Measurements from ENCODE around the gene CDH13.

The CDH13 gene

DNA sequence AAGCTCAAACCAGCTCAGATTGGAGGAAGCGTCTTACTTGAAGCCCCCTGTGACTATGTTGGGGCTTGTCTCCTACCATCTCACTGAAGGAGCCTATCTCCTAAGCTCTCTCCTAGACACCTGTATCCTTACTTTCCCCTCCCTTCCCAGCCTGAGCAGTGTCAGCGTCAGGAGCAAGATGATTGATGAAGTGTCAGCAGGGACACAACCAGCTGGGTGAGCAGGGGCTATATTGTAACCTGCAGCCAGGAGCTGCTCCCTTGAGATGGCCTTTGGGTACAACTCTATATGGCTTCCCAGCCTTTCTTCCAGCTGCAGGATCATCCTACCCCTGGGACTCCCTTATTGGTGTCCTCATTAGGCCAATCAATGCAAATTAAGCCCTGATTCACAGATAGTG, 1097.8 kb downstream of the CDH13 start:
- no peaks in the 10 kb centered on the region for H3K36me3 ChIP-seq (ENCODE audit: low read depth)
- no peak overlapping the region for H3K4me3 ChIP-seq (ENCODE audit: severe bottlenecking)
- H3K4me1 ChIP-seq (ENCODE audit: insufficient read depth, poor library complexity, severe bottlenecking) = no peaks in the 10 kb centered on the region
- no peaks in the 10 kb centered on the region for H3K27me3 ChIP-seq (ENCODE audit: insufficient read depth, poor library complexity, severe bottlenecking)
- TF ChIP-seq CTCF (IDR thresholded peaks at IDR 0.05; ENCODE audit: poor library complexity, severe bottlenecking) = no peak
- DNase-seq (ENCODE audit: low spot score) = no peak
- ATAC-seq (ENCODE audit: low read depth) = no peak
- H3K27ac ChIP-seq (ENCODE audit: poor library complexity, severe bottlenecking) = no peak overlapping the region
- H3K9me3 ChIP-seq (ENCODE audit: severe bottlenecking) = no peaks in the 10 kb centered on the region

GRCh38 chr16:83725313-83725712, 1098.5 kb downstream of the CDH13 start:
- H3K27ac ChIP-seq (ENCODE audit: poor library complexity, severe bottlenecking) = no peak overlapping the region
- no peak overlapping the region for H3K4me3 ChIP-seq (ENCODE audit: severe bottlenecking)
- ATAC-seq (ENCODE audit: low read depth) = no peak
- no peak for DNase-seq (ENCODE audit: low spot score)
- H3K27me3 ChIP-seq (ENCODE audit: insufficient read depth, poor library complexity, severe bottlenecking) = no peaks in the 10 kb centered on the region
- no peaks in the 10 kb centered on the region for H3K36me3 ChIP-seq (ENCODE audit: low read depth)
- no peak for TF ChIP-seq CTCF (IDR thresholded peaks at IDR 0.05; ENCODE audit: poor library complexity, severe bottlenecking)
- H3K4me1 ChIP-seq (ENCODE audit: insufficient read depth, poor library complexity, severe bottlenecking) = no peaks in the 10 kb centered on the region
- no peaks in the 10 kb centered on the region for H3K9me3 ChIP-seq (ENCODE audit: severe bottlenecking)

DNA sequence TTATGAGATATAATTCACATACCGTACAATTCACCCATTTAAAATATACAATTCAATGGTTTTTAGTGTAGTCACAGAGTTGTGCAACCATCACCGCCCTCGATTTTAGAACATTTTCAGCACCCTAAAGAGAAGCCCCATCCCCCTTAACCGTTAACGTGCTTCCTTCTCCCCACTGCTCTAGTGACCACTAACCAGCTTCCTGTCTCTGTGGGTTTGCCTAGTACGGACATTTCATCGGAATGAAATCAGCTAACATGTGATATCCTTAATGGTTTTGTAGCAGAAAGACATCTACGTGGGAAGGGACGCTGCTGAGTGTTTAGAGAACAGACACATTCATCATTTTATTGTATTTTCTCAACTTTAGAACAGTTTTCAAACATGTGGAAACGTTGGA, 1100.2 kb downstream of the CDH13 start:
- no peak for DNase-seq (ENCODE audit: low spot score)
- no peak overlapping the region for H3K27ac ChIP-seq (ENCODE audit: poor library complexity, severe bottlenecking)
- H3K4me1 ChIP-seq (ENCODE audit: insufficient read depth, poor library complexity, severe bottlenecking) = no peaks in the 10 kb centered on the region
- no peak for TF ChIP-seq CTCF (IDR thresholded peaks at IDR 0.05; ENCODE audit: poor library complexity, severe bottlenecking)
- H3K27me3 ChIP-seq (ENCODE audit: insufficient read depth, poor library complexity, severe bottlenecking) = no peaks in the 10 kb centered on the region
- H3K36me3 ChIP-seq (ENCODE audit: low read depth) = no peaks in the 10 kb centered on the region
- H3K9me3 ChIP-seq (ENCODE audit: severe bottlenecking) = no peaks in the 10 kb centered on the region
- no peak for ATAC-seq (ENCODE audit: low read depth)
- H3K4me3 ChIP-seq (ENCODE audit: severe bottlenecking) = no peak overlapping the region

GRCh38 chr16:83727751-83728352, 1101.1 kb downstream of the CDH13 start:
- ATAC-seq (ENCODE audit: low read depth) (no peak), DNase-seq (ENCODE audit: low spot score) (no peak)
- Histone ChIP-seq H3K9me3 (ENCODE audit: severe bottlenecking) (no peaks in the 10 kb centered on the region), H3K36me3 (ENCODE audit: low read depth) (no peaks in the 10 kb centered on the region), H3K4me3 (ENCODE audit: severe bottlenecking) (no peak overlapping the region), H3K4me1 (ENCODE audit: insufficient read depth, poor library complexity, severe bottlenecking) (no peaks in the 10 kb centered on the region), H3K27ac (ENCODE audit: poor library complexity, severe bottlenecking) (no peak overlapping the region), H3K27me3 (ENCODE audit: insufficient read depth, poor library complexity, severe bottlenecking) (no peaks in the 10 kb centered on the region)
- TF ChIP-seq CTCF (IDR thresholded peaks at IDR 0.05; ENCODE audit: poor library complexity, severe bottlenecking) = no peak

- Histone ChIP-seq H3K27ac (ENCODE audit: poor library complexity, severe bottlenecking) (no peak overlapping the region), H3K4me1 (ENCODE audit: insufficient read depth, poor library complexity, severe bottlenecking) (no peaks in the 10 kb centered on the region), H3K4me3 (ENCODE audit: severe bottlenecking) (no peak overlapping the region), H3K36me3 (ENCODE audit: low read depth) (no peaks in the 10 kb centered on the region), H3K9me3 (ENCODE audit: severe bottlenecking) (no peaks in the 10 kb centered on the region), H3K27me3 (ENCODE audit: insufficient read depth, poor library complexity, severe bottlenecking) (no peaks in the 10 kb centered on the region)
- no peak for TF ChIP-seq CTCF (IDR thresholded peaks at IDR 0.05; ENCODE audit: poor library complexity, severe bottlenecking)
- DNase-seq (ENCODE audit: low spot score) (no peak), ATAC-seq (ENCODE audit: low read depth) (no peak)
Observed at GRCh38 chr16:83728492-83728891, 1101.7 kb downstream of the CDH13 start.

All from RWPE2 (cell line).